ENCODE data around the gene OLFML2A. TPM values are rescaled to one million over a fixed set of nuclear protein-coding genes. Genes with fewer than 3 reads are reported as not detected.

Gene OLFML2A
- total and polyA plus RNA-seq, 2 donors (not counting 1 experiment from before 2014, with no cell fraction given), result 0.76 to 0.88 TPM

GRCh38 chr9:124812441-124812876, 35.5 kb downstream of the OLFML2A start:
- intact Hi-C loops (cut with micrococcal nuclease), result no loop called here
- no peak overlapping the region for H3K27ac ChIP-seq (ENCODE audit: low read length in 2 of 2)
- H2AFZ ChIP-seq (ENCODE audit: insufficient read depth, low read depth, low read length, poor library complexity, severe bottlenecking), result no peak overlapping the region
- DNase-seq (no peak), ATAC-seq (ENCODE audit: low read depth) (no peak)
- no peak overlapping the region for H3K4me3 Mint-ChIP-seq
- ChIA-PET CTCF (interaction anchor here (1.0 kb wide), 1 partner anchor 12 kb away, joined by 3 read pairs; no protein-coding TSS in a partner anchor), POLR2A (no interaction called here)
- no peaks in the 10 kb centered on the region for H3K36me3 ChIP-seq (replicated peaks in 1 of 2; ENCODE audit: control extremely low read depth in 1 of 2, control insufficient read depth in 1 of 2, extremely low read depth in 1 of 2, insufficient read depth in 2 of 2, low read length in 1 of 2)
- no peaks in the 10 kb centered on the region for H3K9me3 ChIP-seq (ENCODE audit: control extremely low read depth in 1 of 3, control insufficient read depth in 2 of 3, insufficient read depth in 1 of 3, low read length in 2 of 3)
- H3K9me3 Mint-ChIP-seq (ENCODE audit: insufficient read depth), result no peaks in the 10 kb centered on the region
- no peak overlapping the region for H3K27ac Mint-ChIP-seq
- no peaks in the 10 kb centered on the region for H3K4me1 Mint-ChIP-seq
- no peak overlapping the region for H3K4me2 ChIP-seq (replicated peaks; ENCODE audit: low read depth, low read length, poor library complexity, severe bottlenecking)
- no peaks in the 10 kb centered on the region for H4K20me1 ChIP-seq (ENCODE audit: control insufficient read depth, insufficient read depth, low read length, poor library complexity, severe bottlenecking)
- WGBS (ENCODE audit: insufficient coverage), result 92% methylated on average over 1 of the region's 6 CpGs
- no peaks in the 10 kb centered on the region for H3K4me1 ChIP-seq (ENCODE audit: control insufficient read depth in 2 of 2, insufficient read depth in 2 of 2, low read length in 2 of 2)
- H3K27me3 ChIP-seq (replicated peaks in 1 of 4; ENCODE audit: control extremely low read depth in 1 of 4, control insufficient read depth in 3 of 4, insufficient read depth in 4 of 4, low read length in 3 of 4), result no peaks in the 10 kb centered on the region
- no peak overlapping the region for H3K4me3 ChIP-seq (ENCODE audit: control extremely low read depth in 1 of 5, extremely low read depth in 1 of 5, insufficient read depth in 1 of 5, low read depth in 2 of 5, low read length in 4 of 5)
- no peak overlapping the region for H3K9ac ChIP-seq (ENCODE audit: low read length)
- H3K27me3 Mint-ChIP-seq, result no peaks in the 10 kb centered on the region
- no peaks in the 10 kb centered on the region for H3K79me2 ChIP-seq (ENCODE audit: control insufficient read depth, insufficient read depth, low read length)
- TF ChIP-seq CTCF (IDR thresholded peaks at IDR 0.05), result no peak
- TF ChIP-seq EZH2 (IDR thresholded peaks at IDR 0.05; ENCODE audit: borderline replicate concordance, insufficient read depth, low read depth, low read length, poor library complexity, severe bottlenecking), result no peak

DNA sequence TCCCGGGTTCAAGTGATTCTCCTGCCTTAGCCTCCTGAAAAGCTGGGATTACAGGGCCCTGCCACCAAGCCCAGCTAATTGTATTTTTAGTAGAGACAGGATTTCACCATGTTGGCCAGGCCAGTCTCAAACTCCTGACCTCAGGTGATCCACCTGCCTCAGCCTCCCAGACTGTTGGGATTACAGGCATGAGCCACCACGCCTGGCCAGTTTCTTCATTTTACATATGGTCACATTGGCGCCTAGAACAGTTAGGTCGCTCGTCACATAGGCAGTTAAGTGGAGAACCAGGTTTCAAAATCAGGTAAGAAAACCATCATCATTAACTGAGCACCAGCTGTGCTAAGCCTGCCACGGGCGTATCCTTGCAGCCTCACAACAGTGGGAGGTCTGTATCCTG, 36.1 kb downstream of the OLFML2A start:
- H3K27me3 Mint-ChIP-seq, result no peaks in the 10 kb centered on the region
- H3K36me3 ChIP-seq (replicated peaks in 1 of 2; ENCODE audit: control extremely low read depth in 1 of 2, control insufficient read depth in 1 of 2, extremely low read depth in 1 of 2, insufficient read depth in 2 of 2, low read length in 1 of 2), result no peaks in the 10 kb centered on the region

More for the DNA sequence above, 36.1 kb downstream of the OLFML2A start:
- TF ChIP-seq CTCF (IDR thresholded peaks at IDR 0.05), result no peak
- no peak for TF ChIP-seq EZH2 (IDR thresholded peaks at IDR 0.05; ENCODE audit: borderline replicate concordance, insufficient read depth, low read depth, low read length, poor library complexity, severe bottlenecking)
- ATAC-seq (ENCODE audit: low read depth) (no peak), DNase-seq (no peak)
- Histone ChIP-seq H2AFZ (ENCODE audit: insufficient read depth, low read depth, low read length, poor library complexity, severe bottlenecking) (no peak overlapping the region), H3K4me2 (replicated peaks; ENCODE audit: low read depth, low read length, poor library complexity, severe bottlenecking) (no peak overlapping the region), H3K4me1 (ENCODE audit: control insufficient read depth in 2 of 2, insufficient read depth in 2 of 2, low read length in 2 of 2) (no peaks in the 10 kb centered on the region), H3K9ac (ENCODE audit: low read length) (no peak overlapping the region), H3K9me3 (ENCODE audit: control extremely low read depth in 1 of 3, control insufficient read depth in 2 of 3, insufficient read depth in 1 of 3, low read length in 2 of 3) (no peaks in the 10 kb centered on the region), H3K4me3 (ENCODE audit: control extremely low read depth in 1 of 5, extremely low read depth in 1 of 5, insufficient read depth in 1 of 5, low read depth in 2 of 5, low read length in 4 of 5) (no peak overlapping the region), H3K27me3 (replicated peaks in 1 of 4; ENCODE audit: control extremely low read depth in 1 of 4, control insufficient read depth in 3 of 4, insufficient read depth in 4 of 4, low read length in 3 of 4) (no peaks in the 10 kb centered on the region), H3K79me2 (ENCODE audit: control insufficient read depth, insufficient read depth, low read length) (no peaks in the 10 kb centered on the region), H4K20me1 (ENCODE audit: control insufficient read depth, insufficient read depth, low read length, poor library complexity, severe bottlenecking) (no peaks in the 10 kb centered on the region), H3K27ac (ENCODE audit: low read length in 2 of 2) (no peak overlapping the region)
- 89% methylated on average over 7 of the region's 7 CpGs for WGBS (ENCODE audit: insufficient coverage)
- POLR2A ChIA-PET, result no interaction called here
- no peak overlapping the region for H3K4me3 Mint-ChIP-seq
- no peaks in the 10 kb centered on the region for H3K4me1 Mint-ChIP-seq
- H3K9me3 Mint-ChIP-seq (ENCODE audit: insufficient read depth), result no peaks in the 10 kb centered on the region
- H3K27ac Mint-ChIP-seq, result no peak overlapping the region
- intact Hi-C loops (cut with micrococcal nuclease), result no loop called here
- CTCF ChIA-PET, result interaction anchor here (1.0 to 1.8 kb wide), 2 partner anchors 13 to 40 kb away, joined by 3 to 5 read pairs; partner anchors contain the start of gene WDR38

All from B cell (primary cell).